Activated naive CD8-positive, alpha-beta T cell treated with anti-CD3 and anti-CD28 coated beads for 36 hours (primary cell): ENCODE results near the gene WDR91. TPM values are rescaled to one million over a fixed set of nuclear protein-coding genes. Genes with fewer than 3 reads are reported as not detected.

ENCODE experiments used
- DNase-seq: peaks from one replicate; pipeline ENCODE4 v3.0.0; 2021
- H3K27ac Mint-ChIP-seq: one replicate; pipeline ENCODE4 v1.8.0; 2022; ENCODE audit warnings: mild to moderate bottlenecking, moderate library complexity, mixed read lengths
- H3K27me3 Mint-ChIP-seq: one replicate; pipeline ENCODE4 v1.8.0; 2022; ENCODE audit warnings: mild to moderate bottlenecking, mixed read lengths
- H3K36me3 Mint-ChIP-seq: one replicate; pipeline ENCODE4 v1.8.0; 2021; ENCODE audit warnings: mild to moderate bottlenecking, mixed read lengths
- H3K4me1 Mint-ChIP-seq: one replicate; pipeline ENCODE4 v1.8.0; 2021; ENCODE audit warnings: mixed read lengths
- H3K4me3 Mint-ChIP-seq: one replicate; pipeline ENCODE4 v1.8.0; 2022; ENCODE audit warnings: mild to moderate bottlenecking, moderate library complexity, mixed read lengths
- H3K9me3 Mint-ChIP-seq: one replicate; pipeline ENCODE4 v1.8.0; 2022; ENCODE audit warnings: mixed read lengths
- total RNA-seq, 2 experiments: library from RNA; stranded (reverse); gene quantifications; one replicate each; pipeline ENCODE4 v1.2.3, GENCODE V29; 2021

The WDR91 gene
- total RNA-seq, 2 experiments from 2014 or later, result 12.3 to 14.0 TPM

- no peak for DNase-seq
- peaks cover 25% of the 10 kb centered on the region for H3K36me3 Mint-ChIP-seq
These were observed 15.2 kb downstream of the WDR91 start for GRCh38 chr7:135195968-135196629.

GRCh38 chr7:135195156-135195555 is 16.2 kb downstream of the WDR91 start:
- Mint-ChIP-seq H3K4me1 (peaks cover 2% of the 10 kb centered on the region), H3K27ac (no peak overlapping the region), H3K27me3 (no peaks in the 10 kb centered on the region), H3K4me3 (no peak overlapping the region), H3K9me3 (no peaks in the 10 kb centered on the region), H3K36me3 (peaks cover 30% of the 10 kb centered on the region)
- no peak for DNase-seq

More at GRCh38 chr7:135195968-135196629, 15.2 kb downstream of the WDR91 start:
- Mint-ChIP-seq H3K9me3 (no peaks in the 10 kb centered on the region), H3K4me1 (peaks cover 2% of the 10 kb centered on the region), H3K4me3 (no peak overlapping the region), H3K27me3 (no peaks in the 10 kb centered on the region), H3K27ac (no peak overlapping the region)

DNA sequence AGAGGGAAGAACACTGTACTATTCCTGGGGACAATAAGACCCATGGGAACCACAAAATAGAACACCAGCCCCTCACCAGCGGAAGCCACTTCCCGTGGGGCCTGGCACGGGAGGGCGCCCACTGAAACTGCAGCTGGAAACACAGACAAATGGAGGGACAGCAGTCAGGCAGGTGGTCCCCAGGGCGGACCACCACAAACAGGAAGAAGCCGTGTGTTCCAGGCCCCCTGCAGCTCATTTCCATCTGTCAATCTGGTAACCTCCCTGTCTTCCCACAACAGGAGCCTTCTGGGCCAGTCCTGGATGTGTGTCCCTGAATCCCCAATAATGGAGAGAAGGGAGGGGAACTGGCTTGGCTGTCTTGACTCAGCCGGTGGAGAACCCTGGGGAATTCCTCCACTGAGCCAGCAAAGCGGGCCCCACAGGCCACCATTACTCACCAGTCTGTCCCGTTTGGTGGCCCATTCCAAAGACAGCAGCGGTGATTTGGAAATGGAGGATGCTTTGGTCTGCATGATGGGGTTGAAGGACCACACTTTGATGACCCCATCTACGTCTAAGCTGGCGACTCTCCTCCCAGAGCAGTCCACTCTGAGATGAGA is 16.7 kb downstream of the WDR91 start:
- Mint-ChIP-seq H3K4me1 (peaks cover 2% of the 10 kb centered on the region), H3K36me3 (peaks cover 30% of the 10 kb centered on the region), H3K4me3 (no peak overlapping the region), H3K27me3 (no peaks in the 10 kb centered on the region), H3K27ac (no peak overlapping the region), H3K9me3 (no peaks in the 10 kb centered on the region)
- no peak for DNase-seq

DNA sequence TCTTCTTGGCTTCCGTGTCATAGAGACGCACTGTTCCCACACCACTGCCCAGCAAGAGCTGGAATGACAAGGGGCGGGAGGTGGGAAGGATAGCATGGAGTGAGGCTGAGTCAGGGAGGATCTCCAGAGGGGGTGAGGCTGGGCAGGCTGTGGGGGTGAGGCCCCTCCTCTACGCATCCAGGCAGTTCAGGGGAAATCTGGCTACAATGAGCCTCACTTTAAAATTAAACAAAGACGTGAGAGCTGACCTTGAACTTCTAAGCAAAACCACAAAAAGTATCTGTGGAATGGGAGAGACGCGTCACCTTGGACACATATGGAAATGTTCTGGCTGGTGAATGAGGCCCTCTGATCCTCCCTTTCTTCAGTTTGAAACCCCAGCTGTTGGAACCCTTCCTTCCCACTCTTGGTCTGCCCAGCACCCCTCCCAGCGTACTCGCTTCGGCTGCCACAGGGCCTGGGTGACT is 17.7 kb downstream of the WDR91 start:
- no peaks in the 10 kb centered on the region for H3K27me3 Mint-ChIP-seq
- H3K9me3 Mint-ChIP-seq, result no peaks in the 10 kb centered on the region
- peaks cover 2% of the 10 kb centered on the region for H3K4me1 Mint-ChIP-seq
- H3K27ac Mint-ChIP-seq, result no peak overlapping the region
- peaks cover 30% of the 10 kb centered on the region for H3K36me3 Mint-ChIP-seq
- DNase-seq, result no peak
- H3K4me3 Mint-ChIP-seq, result no peak overlapping the region

- Mint-ChIP-seq H3K27ac (no peak overlapping the region), H3K4me1 (no peaks in the 10 kb centered on the region), H3K9me3 (no peaks in the 10 kb centered on the region), H3K27me3 (no peaks in the 10 kb centered on the region), H3K36me3 (peaks cover 30% of the 10 kb centered on the region), H3K4me3 (no peak overlapping the region)
- DNase-seq, result no peak
These were observed 18.3 kb downstream of the WDR91 start for GRCh38 chr7:135192914-135193536.

DNA sequence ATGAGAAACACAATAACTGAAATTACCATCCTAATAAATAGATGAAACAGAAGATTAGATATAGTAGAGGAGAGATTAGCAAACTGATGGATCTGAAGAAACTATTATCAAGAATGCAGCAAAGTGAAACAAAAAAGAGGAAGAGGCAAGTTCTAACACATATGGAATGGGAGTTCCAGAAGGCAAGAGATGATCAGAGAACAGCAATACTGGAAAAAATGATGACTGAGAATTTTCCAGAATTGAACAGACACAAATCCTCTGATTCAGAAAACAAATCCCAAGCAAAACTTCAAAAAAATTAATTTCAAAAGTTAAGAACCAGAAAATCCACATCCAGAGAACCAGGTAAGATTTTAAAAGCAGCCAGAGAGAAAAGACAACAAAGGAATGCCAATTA is 20.6 kb downstream of the WDR91 start:
- Mint-ChIP-seq H3K27ac (no peak overlapping the region), H3K36me3 (peaks cover 38% of the 10 kb centered on the region)

GRCh38 chr7:135189961-135190360 is 21.4 kb downstream of the WDR91 start:
- Mint-ChIP-seq H3K4me3 (no peak overlapping the region), H3K36me3 (peaks cover 45% of the 10 kb centered on the region), H3K27ac (no peak overlapping the region), H3K27me3 (no peaks in the 10 kb centered on the region), H3K9me3 (no peaks in the 10 kb centered on the region), H3K4me1 (no peaks in the 10 kb centered on the region)
- no peak for DNase-seq

More for the DNA sequence above, 20.6 kb downstream of the WDR91 start:
- Mint-ChIP-seq H3K4me1 (no peaks in the 10 kb centered on the region), H3K4me3 (no peak overlapping the region), H3K9me3 (no peaks in the 10 kb centered on the region), H3K27me3 (no peaks in the 10 kb centered on the region)
- DNase-seq, result no peak

- H3K4me1 Mint-ChIP-seq, result no peaks in the 10 kb centered on the region
These were observed 22.1 kb downstream of the WDR91 start for GRCh38 chr7:135189221-135189662.

GRCh38 chr7:135188298-135188984 is 22.9 kb downstream of the WDR91 start:
- no peaks in the 10 kb centered on the region for H3K4me1 Mint-ChIP-seq
- H3K4me3 Mint-ChIP-seq, result no peak overlapping the region
- no peak for DNase-seq
- H3K36me3 Mint-ChIP-seq, result peaks cover 55% of the 10 kb centered on the region
- no peaks in the 10 kb centered on the region for H3K27me3 Mint-ChIP-seq
- H3K27ac Mint-ChIP-seq, result no peak overlapping the region
- peaks cover 5% of the 10 kb centered on the region for H3K9me3 Mint-ChIP-seq

More at GRCh38 chr7:135189221-135189662, 22.1 kb downstream of the WDR91 start:
- Mint-ChIP-seq H3K27me3 (no peaks in the 10 kb centered on the region), H3K36me3 (peaks cover 51% of the 10 kb centered on the region), H3K9me3 (no peaks in the 10 kb centered on the region), H3K4me3 (no peak overlapping the region), H3K27ac (no peak overlapping the region)
- no peak for DNase-seq

GRCh38 chr7:135186841-135187253 is 24.5 kb downstream of the WDR91 start:
- Mint-ChIP-seq H3K36me3 (peaks cover 65% of the 10 kb centered on the region), H3K27ac (no peak overlapping the region), H3K9me3 (peaks cover 12% of the 10 kb centered on the region), H3K4me1 (no peaks in the 10 kb centered on the region), H3K4me3 (no peak overlapping the region), H3K27me3 (no peaks in the 10 kb centered on the region)
- DNase-seq, result no peak

- Mint-ChIP-seq H3K27me3 (no peaks in the 10 kb centered on the region), H3K4me1 (no peaks in the 10 kb centered on the region), H3K27ac (no peak overlapping the region), H3K4me3 (no peak overlapping the region), H3K36me3 (peaks cover 68% of the 10 kb centered on the region), H3K9me3 (peaks cover 17% of the 10 kb centered on the region)
- DNase-seq, result no peak
These were observed 25.1 kb downstream of the WDR91 start for GRCh38 chr7:135186261-135186540.

GRCh38 chr7:135185471-135186260 is 25.7 kb downstream of the WDR91 start:
- DNase-seq, result no peak
- Mint-ChIP-seq H3K27ac (no peak overlapping the region), H3K4me1 (no peaks in the 10 kb centered on the region), H3K9me3 (peaks cover 19% of the 10 kb centered on the region), H3K36me3 (peaks cover 71% of the 10 kb centered on the region), H3K4me3 (no peak overlapping the region), H3K27me3 (no peaks in the 10 kb centered on the region)

DNA sequence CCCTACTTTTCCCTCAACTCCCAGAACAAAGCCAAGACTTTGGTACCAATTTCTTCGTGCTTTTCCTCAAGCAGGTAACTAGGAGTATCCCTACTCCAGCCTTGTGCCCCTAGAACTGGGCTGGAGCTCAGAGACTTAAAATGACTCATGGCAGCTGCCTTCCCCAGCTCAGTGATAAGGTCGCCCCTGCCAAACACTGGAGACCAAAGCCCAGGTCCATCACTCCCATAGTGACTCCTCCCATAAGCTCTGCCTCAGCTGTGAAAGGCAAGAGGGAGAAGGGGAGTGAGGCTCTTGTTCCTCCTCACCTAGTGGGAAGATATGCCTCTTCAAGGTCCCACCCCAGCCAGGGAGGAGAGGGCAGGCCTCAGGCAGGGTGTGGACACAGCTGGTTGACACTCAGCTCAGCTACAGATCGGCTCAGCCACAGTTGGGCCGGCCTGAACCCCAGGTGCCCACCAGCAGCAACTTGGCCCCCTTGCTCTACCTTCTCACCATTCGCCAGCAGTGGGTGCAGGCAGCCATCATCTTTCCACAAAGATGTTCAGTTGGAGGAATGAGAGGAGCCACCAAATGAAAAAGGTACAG is 27.0 kb downstream of the WDR91 start:
- no peak for DNase-seq

DNA sequence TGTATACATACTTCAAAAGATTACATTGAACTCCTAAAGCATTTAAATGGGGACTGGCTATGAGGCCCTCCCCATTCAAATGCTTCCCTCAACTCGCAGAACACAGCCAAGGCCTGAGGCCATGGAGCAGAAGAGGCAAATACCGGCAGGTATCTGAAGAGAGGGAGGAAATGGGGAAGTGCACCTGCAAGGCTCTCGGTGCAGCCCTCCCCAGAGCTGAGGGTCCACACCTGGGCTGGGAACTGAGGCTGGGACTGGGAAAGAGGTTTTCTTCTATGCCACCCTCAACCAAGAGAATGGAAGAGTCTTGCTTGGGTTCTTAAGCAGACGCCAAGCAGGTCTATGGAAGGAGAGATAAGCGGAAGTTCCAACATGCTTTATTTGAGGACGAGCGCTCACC is 27.8 kb downstream of the WDR91 start:
- Mint-ChIP-seq H3K27me3 (no peaks in the 10 kb centered on the region), H3K36me3 (peaks cover 74% of the 10 kb centered on the region), H3K9me3 (peaks cover 33% of the 10 kb centered on the region), H3K4me1 (no peaks in the 10 kb centered on the region), H3K27ac (no peak overlapping the region), H3K4me3 (no peak overlapping the region)
- DNase-seq, result no peak

More for the DNA sequence above, 27.0 kb downstream of the WDR91 start:
- Mint-ChIP-seq H3K36me3 (peaks cover 73% of the 10 kb centered on the region), H3K4me1 (no peaks in the 10 kb centered on the region), H3K27me3 (no peaks in the 10 kb centered on the region), H3K9me3 (peaks cover 27% of the 10 kb centered on the region), H3K27ac (no peak overlapping the region), H3K4me3 (no peak overlapping the region)
